BLaER1 (cell line): Measurements from ENCODE around the gene RPL28.
"Not testable (repeated sequence)": the region's sequence is repeated elsewhere in the genome, so short reads cannot be mapped to it uniquely, and the experiment has no call there.

Experiments used
- H3K27ac ChIP-seq: shearing (Covaris generic); formaldehyde crosslinking; 2 replicates; pipeline ENCODE4 v1.8.1; 2022
- H3K27me3 ChIP-seq: shearing (Covaris generic); formaldehyde crosslinking; 2 replicates; pipeline ENCODE4 v1.8.1; 2022
- H3K36me3 ChIP-seq: shearing (Covaris generic); formaldehyde crosslinking; 2 replicates; pipeline ENCODE4 v1.8.1; 2022
- H3K4me1 ChIP-seq: shearing (Covaris generic); formaldehyde crosslinking; 2 replicates; pipeline ENCODE4 v1.8.1; 2022
- H3K4me2 ChIP-seq: shearing (Covaris generic); formaldehyde crosslinking; 2 replicates; pipeline ENCODE4 v1.8.1; 2022
- H3K4me3 ChIP-seq: shearing (Covaris generic); formaldehyde crosslinking; 2 replicates; pipeline ENCODE4 v1.8.1; 2022
- H3K9ac ChIP-seq: shearing (Covaris generic); formaldehyde crosslinking; 2 replicates; pipeline ENCODE4 v1.8.1; 2022
- H3K9me3 ChIP-seq: shearing (Covaris generic); formaldehyde crosslinking; 2 replicates; pipeline ENCODE4 v1.8.1; 2022
- H4K20me1 ChIP-seq: shearing (Covaris generic); formaldehyde crosslinking; 2 replicates; pipeline ENCODE4 v1.8.1; 2022
- Cebpa-rat ChIP-seq: shearing (Covaris generic); IDR thresholded peaks from 2 replicates; pipeline ENCODE4 v1.8.1; 2022

Gene RPL28

DNA sequence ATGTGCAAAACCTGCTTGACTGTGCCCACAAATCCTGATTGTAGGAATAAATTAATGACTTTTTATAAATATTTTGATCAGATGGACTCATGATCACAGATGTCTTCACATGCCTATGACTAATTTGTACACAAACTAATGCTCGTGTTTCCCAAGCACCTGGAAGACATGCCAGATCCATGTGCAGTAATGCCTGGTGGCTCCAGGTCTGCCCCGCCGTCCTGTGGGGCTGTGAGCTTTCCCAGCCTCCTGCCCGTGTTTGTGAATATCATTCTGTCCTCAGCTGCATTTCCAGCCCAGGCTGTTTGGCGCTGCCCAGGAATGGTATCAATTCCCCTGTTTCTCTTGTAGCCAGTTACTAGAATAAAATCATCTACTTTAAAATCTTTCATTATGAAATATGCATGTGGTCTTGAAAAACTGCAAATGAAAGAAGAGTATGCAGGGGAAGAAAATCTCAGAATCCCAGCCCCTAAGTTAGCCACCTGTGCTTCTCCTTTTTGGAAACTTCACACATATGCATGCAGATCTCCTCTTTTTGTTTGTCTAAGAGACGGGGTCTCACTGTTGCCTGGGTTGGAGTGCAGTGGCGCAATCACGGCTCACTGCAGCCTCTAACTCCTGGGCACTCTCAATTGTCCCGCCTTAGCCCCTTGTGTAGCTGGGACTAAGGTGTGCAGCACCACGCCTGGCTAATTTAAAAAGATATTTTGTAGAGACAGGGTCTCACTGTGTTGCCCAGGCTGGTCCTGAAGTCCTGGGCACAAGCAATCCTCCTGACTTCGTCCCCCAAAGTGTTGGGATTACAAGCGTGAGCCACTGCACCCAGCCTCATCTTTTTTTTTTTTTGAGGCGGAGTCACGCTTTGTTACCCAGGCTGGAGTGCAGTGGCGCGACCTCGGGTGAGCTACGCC lies 6.2 kb downstream of the RPL28 start:
- Histone ChIP-seq H3K27ac (no peak overlapping the region; the same call in 1 of the 2 replicates), H3K9ac (no peak overlapping the region), H3K9me3 (no peaks in the 10 kb centered on the region), H3K4me2 (peak overlapping the region; percentile 23), H3K4me3 (no peak overlapping the region), H3K36me3 (peaks cover 58% of the 10 kb centered on the region), H4K20me1 (peaks cover 84% of the 10 kb centered on the region), H3K4me1 (peaks cover 57% of the 10 kb centered on the region), H3K27me3 (no peaks in the 10 kb centered on the region)
- no peak for TF ChIP-seq Cebpa-rat

DNA sequence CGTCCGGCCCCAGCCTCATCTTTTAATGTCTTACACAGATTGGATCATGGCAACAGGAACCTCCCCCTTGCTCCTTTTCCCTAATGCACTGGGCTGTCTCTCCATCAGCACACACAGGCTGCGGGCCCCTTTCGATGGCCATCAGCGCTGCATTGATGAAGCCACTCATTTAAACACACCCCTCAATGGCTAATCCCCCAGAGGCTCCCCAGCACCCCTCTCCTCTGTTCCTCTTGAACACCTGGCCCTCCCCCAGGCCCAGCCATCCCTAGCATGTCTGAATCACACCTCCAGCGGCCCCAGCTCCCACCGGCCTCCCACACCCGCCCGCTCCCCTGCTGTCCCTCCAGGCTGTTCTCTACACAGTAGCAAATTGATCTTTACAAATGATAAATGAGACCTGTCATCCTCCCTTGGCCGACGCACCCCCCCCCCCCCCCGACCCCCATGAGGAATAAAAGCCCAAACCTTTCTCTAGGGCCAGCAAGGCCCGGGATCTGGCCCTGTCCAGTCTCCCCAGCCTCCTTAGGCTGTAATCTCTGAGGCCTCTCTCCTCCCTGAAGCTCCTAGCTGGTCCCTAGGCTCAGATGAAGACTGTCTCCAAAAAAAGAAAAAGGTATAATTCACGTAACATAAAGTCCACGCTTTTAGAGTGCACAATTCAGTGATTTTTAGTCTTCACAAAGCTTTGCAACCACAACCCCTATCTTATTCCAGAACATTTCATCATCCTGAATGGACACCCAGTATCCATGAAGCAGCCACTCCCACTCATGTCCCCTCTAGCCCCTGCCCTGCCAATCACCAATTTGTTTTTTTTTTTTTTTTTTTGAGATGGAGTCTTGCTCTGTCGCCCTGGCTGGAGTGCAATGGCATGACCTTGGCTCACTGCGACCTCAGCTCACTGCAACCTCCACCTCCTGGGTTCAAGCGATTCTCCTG lies 7.4 kb downstream of the RPL28 start:
- H3K27ac ChIP-seq = no peak overlapping the region
- H3K4me2 ChIP-seq = no peak overlapping the region
- no peak overlapping the region for H3K4me3 ChIP-seq
- H3K36me3 ChIP-seq = peaks cover 50% of the 10 kb centered on the region
- no peak overlapping the region for H3K9ac ChIP-seq
- no peaks in the 10 kb centered on the region for H3K9me3 ChIP-seq
- H4K20me1 ChIP-seq = peaks cover 80% of the 10 kb centered on the region
- peaks cover 45% of the 10 kb centered on the region for H3K4me1 ChIP-seq
- H3K27me3 ChIP-seq = no peaks in the 10 kb centered on the region
- TF ChIP-seq Cebpa-rat = no peak

DNA sequence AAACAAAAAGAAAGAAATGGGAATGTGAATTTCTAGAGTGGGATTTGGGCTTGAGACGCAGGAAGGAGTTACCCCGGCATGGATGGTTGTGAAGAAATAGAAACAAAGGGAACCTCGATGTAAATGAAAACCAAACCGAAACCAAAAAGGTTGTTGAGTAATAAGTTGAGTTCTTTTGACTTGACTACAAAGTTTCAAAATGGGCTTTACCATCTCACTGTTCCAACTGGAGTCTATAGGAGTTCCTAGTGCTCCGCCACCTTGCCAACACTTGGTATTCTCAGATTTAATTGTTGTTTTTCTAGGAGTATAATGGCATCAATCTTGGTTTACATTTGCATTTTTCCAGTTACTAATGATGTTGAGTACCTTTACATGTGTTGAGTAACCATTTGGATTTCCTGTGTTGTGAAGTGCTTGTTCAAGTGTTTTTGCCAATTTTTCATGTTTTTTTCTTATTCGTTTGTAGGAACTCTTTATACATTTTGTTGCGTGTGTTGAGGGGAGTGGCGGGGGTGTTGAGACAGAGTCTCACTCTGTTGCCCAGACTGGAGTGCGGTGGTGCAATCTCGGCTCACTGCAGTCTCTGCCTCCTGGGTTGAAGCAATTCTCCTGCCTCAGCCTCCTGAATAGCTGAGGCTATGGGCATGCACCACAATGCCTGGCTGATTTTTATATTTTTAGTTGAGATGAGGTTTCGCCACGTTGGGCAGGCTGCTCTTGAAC lies 12.6 kb downstream of the RPL28 start:
- H3K36me3 ChIP-seq = peaks cover 52% of the 10 kb centered on the region
- no peak for TF ChIP-seq Cebpa-rat
- no peak overlapping the region for H3K27ac ChIP-seq
- peaks cover 16% of the 10 kb centered on the region for H3K4me1 ChIP-seq
- no peak overlapping the region for H3K9ac ChIP-seq
- no peak overlapping the region for H3K4me3 ChIP-seq
- no peak overlapping the region for H3K4me2 ChIP-seq
- H3K9me3 ChIP-seq = no peaks in the 10 kb centered on the region
- peaks cover 80% of the 10 kb centered on the region for H4K20me1 ChIP-seq
- no peaks in the 10 kb centered on the region for H3K27me3 ChIP-seq

DNA sequence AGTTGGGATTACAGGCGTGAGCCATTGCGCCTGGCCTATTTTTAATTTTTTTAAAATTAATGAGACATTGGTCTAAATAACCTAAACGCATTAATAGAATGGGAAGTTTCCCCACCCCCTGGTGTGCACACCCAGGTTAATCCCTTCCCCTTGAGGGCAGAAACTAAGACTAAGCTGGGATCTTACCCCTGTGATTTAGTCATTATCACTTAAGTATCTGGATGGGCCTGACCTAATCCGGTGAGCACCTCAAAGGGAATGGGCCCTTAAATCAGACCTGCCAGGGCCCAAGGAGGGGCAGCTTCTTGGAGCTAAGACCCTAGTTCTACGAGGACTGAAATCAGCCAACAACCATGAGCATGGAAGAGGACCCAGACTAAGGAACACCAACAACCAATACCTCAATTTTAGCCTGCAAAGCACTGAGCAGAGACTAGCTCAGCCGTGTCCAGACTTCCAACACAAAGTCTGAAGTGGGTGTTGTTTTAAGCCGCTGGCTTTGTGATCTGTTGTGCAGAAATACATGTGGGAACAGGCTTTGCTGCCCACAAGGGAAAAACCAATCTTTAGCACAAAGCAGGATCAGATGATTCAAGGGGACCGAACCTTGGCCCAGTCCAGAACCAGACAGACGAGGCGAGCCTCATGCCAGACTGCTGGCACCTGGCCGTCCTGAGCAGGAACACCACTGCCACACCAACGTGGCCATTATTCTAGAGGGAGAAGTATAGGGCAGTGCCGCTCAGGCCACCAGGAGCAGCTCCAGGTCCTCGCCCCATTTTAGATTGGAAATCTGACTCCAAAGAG lies 14.8 kb downstream of the RPL28 start:
- Histone ChIP-seq H3K4me1 (peaks cover 37% of the 10 kb centered on the region), H3K4me2 (no peak overlapping the region), H3K9ac (0 out of 2 replicates have a peak overlapping the region, but pooled peaks have one; percentile 41), H3K27ac (no peak overlapping the region), H3K4me3 (no peak overlapping the region), H3K27me3 (no peaks in the 10 kb centered on the region), H3K9me3 (no peaks in the 10 kb centered on the region), H3K36me3 (peaks cover 73% of the 10 kb centered on the region), H4K20me1 (peaks cover 84% of the 10 kb centered on the region)
- TF ChIP-seq Cebpa-rat = no peak

DNA sequence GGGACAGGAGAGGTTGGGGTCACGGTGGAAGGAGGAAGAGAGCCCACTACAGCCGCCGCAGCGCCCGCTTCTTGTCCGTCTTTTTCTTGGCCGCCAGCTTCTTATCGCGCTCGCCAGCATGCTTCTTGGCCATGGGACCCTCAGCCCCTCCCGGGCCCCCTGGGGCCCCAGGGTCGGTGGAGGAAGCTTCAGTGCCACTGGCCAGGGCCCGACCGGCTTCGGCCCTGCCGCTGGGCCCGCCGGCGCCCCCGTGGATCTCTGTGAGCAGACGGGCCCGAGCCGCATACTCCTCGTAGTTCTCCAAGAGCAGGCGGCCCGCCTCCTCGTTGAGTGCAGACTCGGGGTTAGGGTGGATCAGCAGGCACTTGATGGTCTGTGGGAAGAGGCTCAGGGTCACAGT lies 15.7 kb downstream of the RPL28 start:
- H3K36me3 ChIP-seq = peaks cover 82% of the 10 kb centered on the region
- peaks cover 46% of the 10 kb centered on the region for H3K4me1 ChIP-seq
- not testable (repeated sequence) for H3K4me3 ChIP-seq, H3K27me3 ChIP-seq, H3K4me2 ChIP-seq, H3K9me3 ChIP-seq, H3K27ac ChIP-seq, H3K9ac ChIP-seq
- H4K20me1 ChIP-seq = peaks cover 93% of the 10 kb centered on the region

DNA sequence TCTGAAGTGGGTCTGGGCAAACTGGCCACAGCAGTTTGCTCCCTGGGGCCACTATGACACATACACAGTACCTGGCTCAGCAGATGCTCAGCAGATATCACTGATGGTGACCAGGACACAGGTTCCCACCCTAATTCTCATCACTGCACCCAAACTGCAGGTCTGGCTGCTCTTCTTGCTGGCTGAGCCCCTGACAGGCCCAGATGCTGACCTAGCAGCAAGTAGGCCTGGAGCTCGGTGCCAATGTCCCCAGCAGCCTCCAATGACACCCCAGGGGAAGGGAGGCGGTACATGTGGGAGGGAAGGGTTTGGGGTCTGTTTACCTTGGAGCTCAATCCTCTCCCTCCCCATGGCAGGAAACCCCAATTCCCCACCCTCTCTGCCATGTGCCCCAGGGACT lies 16.8 kb downstream of the RPL28 start:
- Histone ChIP-seq H3K27ac (no peak overlapping the region), H3K9ac (peak overlapping the region; percentile 60), H3K4me3 (no peak overlapping the region), H3K9me3 (no peaks in the 10 kb centered on the region), H4K20me1 (peaks cover 98% of the 10 kb centered on the region), H3K27me3 (no peaks in the 10 kb centered on the region), H3K36me3 (peaks cover 86% of the 10 kb centered on the region), H3K4me2 (peak overlapping the region; percentile 71), H3K4me1 (peaks cover 50% of the 10 kb centered on the region)
- TF ChIP-seq Cebpa-rat = no peak

DNA sequence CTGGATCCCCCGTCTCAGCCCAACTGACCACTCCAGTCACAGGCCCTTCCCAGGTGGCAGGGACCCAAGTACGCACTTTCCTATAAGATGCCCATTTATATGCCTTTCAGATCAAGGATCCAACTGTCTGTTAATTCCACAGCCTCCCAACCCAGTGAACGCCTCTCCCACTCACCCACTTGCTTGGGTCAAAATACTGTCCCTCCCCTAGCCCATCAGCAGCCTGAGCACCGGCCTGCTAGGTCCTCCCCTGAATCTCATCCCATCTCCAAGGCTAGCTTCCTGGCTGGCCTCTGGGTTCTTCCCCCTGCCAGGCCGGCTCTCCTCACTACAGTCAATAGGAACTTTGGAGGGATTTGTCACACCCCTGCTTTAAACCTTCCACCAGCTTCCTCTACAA lies 19.9 kb downstream of the RPL28 start:
- Histone ChIP-seq H3K4me3 (peak overlapping the region; percentile 99), H3K27me3 (no peaks in the 10 kb centered on the region), H3K4me1 (peaks cover 57% of the 10 kb centered on the region), H4K20me1 (peaks cover 69% of the 10 kb centered on the region), H3K4me2 (peak overlapping the region; percentile 97), H3K9ac (peak overlapping the region; percentile 99), H3K36me3 (peaks cover 61% of the 10 kb centered on the region), H3K9me3 (peaks cover 21% of the 10 kb centered on the region), H3K27ac (no peak overlapping the region)
- no peak for TF ChIP-seq Cebpa-rat

DNA sequence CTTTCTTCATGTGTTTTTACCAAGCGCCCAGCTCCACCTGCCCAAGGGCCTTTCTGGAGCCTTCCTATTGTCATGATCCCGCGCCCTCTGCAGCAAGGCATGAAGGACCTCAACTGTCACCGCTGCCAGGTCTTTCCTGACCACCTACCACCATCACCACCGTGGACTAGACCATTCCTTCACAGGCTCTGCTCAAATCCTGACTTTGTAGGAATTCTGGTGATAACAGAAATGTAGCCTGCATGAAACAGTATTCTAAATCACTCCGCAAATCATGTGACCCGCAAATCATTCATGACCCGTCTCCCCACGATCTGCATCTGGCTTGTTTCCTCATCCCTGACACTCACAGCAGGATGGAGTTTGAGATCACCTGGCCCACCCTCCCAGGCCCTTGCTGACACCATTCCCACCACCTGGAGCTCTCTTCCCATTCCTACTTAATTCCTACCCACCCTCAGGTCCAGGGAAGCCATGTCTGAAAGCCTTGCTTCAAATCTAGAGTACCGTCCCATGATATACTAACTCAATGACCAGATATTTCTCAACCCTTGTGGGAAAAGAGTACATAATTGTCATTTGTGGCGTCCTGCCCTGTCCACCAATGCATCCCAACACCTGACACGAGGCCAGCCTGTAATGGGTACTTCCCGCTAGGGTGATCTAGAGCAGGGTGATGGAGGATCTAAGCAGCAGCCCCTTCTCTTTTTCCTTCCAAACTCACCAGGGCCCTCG lies 20.5 kb downstream of the RPL28 start:
- peak overlapping the region; percentile 97 for H3K4me2 ChIP-seq
- peaks cover 62% of the 10 kb centered on the region for H4K20me1 ChIP-seq
- no peak for TF ChIP-seq Cebpa-rat
- peaks cover 25% of the 10 kb centered on the region for H3K9me3 ChIP-seq
- H3K27me3 ChIP-seq = no peaks in the 10 kb centered on the region
- peaks cover 55% of the 10 kb centered on the region for H3K36me3 ChIP-seq
- H3K9ac ChIP-seq = peak overlapping the region; percentile 99
- H3K4me1 ChIP-seq = peaks cover 57% of the 10 kb centered on the region
- peak overlapping the region; percentile 98 for H3K27ac ChIP-seq
- H3K4me3 ChIP-seq = peak overlapping the region; percentile 99
